GM03348 (cell line): ENCODE data around the gene ESR1.
"Not testable (repeated sequence)": the region's sequence is repeated elsewhere in the genome, so short reads cannot be mapped to it uniquely, and the experiment has no call there.

Experiments used
- DNase-seq: peaks from one replicate; pipeline ENCODE4 v3.0.0; 2012; ENCODE audit warnings: low spot score

The ESR1 gene

GRCh38 chr6:152054441-152054840 is 247.0 kb downstream of the ESR1 start:
- peak; percentile 37 for DNase-seq

DNA sequence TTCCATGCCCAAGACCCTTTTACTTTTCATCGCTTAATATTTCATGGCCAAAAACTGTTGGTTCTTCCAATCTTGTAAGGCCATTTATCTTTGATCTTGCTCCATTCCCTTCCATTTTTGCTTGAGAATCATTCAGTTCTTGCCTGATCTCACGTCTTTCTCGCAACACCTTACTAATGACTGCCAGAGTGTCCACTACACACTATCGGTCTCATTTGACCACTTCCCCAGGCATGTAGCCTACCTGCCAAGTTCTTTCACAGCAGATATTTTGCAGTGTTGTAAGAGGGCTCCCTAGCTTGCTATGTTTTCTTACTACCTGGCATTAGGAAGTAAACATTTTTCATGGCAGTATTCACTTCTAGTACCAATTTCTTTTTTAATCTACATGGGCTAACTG is 248.0 kb downstream of the ESR1 start:
- DNase-seq, result no peak

GRCh38 chr6:152057832-152058498 is 250.5 kb downstream of the ESR1 start:
- no peak for DNase-seq

- DNase-seq, result no peak
Measured at GRCh38 chr6:152059909-152060308, 252.4 kb downstream of the ESR1 start.

DNA sequence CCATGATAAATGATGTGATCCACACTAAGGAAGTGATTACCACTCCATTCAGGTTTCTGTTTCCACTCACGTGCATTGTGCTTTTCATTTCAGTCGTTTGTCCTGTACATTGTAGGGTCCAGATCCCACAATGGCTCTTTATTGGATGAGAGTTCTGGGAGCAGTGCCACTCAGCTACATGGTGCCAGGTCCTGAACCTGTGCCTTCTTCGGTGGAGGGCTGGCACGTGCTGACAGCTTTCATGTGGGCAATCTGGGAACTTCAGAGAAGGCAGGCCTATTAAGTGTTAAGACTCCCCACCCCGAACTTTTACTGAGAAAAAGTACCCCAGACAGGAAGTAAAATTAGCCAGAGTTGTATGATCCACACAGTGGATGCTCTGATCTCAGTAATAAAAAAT is 255.0 kb downstream of the ESR1 start:
- no peak for DNase-seq

GRCh38 chr6:152063170-152063921 is 255.9 kb downstream of the ESR1 start:
- no peak for DNase-seq

GRCh38 chr6:152068622-152069261 is 261.3 kb downstream of the ESR1 start:
- no peak for DNase-seq

GRCh38 chr6:152070556-152070955 is 263.1 kb downstream of the ESR1 start:
- DNase-seq, result no peak

DNA sequence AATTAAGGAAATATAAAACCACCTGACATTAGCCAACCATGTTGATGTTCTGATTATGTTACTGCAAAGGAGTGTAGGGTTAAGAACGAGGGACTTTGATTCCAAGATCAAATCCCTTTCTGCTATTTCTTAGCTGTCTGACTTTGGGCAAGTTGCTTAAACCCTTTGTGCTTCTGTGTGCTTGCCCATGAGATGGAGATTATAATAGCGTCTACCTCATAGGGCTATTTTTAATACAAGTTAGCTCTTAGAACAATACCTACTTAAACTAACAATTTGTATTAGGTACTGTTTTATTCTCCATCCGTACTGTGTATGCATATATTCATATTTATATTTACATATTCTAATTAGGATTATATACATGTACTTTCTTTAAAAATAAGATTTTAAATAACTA is 263.8 kb downstream of the ESR1 start:
- DNase-seq, result no peak

GRCh38 chr6:152071843-152072242 is 264.4 kb downstream of the ESR1 start:
- no peak for DNase-seq

- DNase-seq, result not testable (repeated sequence)
Measured at GRCh38 chr6:152076242-152076641, 268.8 kb downstream of the ESR1 start.

DNA sequence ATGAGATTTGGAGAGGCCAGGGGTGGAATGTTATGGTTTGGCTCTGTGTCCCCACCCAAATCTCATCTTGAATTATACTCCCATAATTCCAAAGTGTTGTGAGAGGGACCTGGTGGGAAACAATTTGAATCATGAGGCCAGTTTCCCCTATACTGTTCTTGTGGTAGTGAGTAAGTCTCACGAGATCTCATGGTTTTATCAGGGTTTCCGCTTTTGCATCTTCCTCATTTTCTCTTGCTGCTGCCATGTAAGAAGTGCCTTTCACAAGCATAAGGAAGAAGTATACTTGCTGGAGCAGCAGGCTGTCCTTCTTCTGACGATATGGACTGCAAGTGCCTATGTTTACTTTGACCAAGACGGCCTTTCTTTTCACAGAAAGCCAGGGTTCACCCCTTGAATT is 270.5 kb downstream of the ESR1 start:
- no peak for DNase-seq

- no peak for DNase-seq
Measured at GRCh38 chr6:152078804-152079203, 271.3 kb downstream of the ESR1 start.

GRCh38 chr6:152085451-152085921 is 278.0 kb downstream of the ESR1 start:
- DNase-seq, result no peak

- DNase-seq, result no peak
Measured at GRCh38 chr6:152086223-152086873, 278.9 kb downstream of the ESR1 start.

- DNase-seq, result no peak
Measured at GRCh38 chr6:152087096-152087495, 279.6 kb downstream of the ESR1 start.

DNA sequence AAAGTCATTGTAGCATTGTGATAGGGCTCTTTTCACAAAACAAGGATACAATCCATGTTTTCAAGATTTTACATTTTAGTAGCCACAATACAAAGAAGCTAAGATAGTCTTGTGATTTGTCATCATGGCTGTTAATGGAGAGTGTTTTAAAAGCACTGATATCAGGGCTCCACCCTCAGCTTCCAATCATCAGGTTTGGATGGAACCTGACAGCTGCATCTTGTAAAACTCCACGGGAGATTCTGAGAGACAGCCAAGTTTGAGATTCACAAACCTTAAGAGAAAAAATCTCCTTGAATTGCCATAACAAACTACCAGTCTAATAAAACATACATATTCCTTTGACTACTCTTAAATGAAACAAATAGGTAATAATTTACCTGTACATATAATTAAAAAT is 280.2 kb downstream of the ESR1 start:
- DNase-seq, result no peak

- DNase-seq, result peak; percentile 70
Measured at GRCh38 chr6:152089992-152090391, 282.5 kb downstream of the ESR1 start.

- DNase-seq, result no peak
Measured at GRCh38 chr6:152091201-152091600, 283.7 kb downstream of the ESR1 start.

DNA sequence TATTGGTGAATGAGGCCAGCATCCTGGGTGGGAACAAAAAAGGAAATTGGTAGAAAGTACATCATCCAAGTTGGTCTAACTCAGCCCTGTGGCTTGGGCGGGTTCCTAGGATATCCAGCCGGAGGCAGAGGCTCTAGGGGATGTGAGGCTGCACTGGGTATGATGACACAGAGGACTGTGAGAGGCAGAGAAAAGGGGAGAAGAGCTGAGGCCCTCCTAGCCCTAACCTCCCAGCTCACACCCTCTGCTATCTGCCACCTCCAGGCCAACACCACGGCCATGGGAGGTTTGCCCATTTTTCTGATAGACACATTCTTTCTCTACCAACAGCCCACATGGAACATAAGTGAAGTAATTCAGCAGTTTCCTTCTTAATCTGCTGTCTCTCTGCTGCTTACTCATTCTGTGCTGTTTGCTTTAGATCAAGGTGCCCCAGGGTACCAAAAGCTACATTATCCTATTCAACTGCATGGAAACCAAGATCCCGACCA is 284.4 kb downstream of the ESR1 start:
- DNase-seq, result peak; percentile 68

GRCh38 chr6:152093711-152094110 is 286.2 kb downstream of the ESR1 start:
- DNase-seq, result no peak

- DNase-seq, result no peak
Measured at GRCh38 chr6:152094276-152094675, 286.8 kb downstream of the ESR1 start.
